M059J (cell line): Measurements from ENCODE around the gene LITAFD. TPM values are rescaled to one million over a fixed set of nuclear protein-coding genes. Genes with fewer than 3 reads are reported as not detected.

Experiments used
- DNase-seq: peaks from one replicate; pipeline ENCODE4 v3.0.0-alpha.2; 2012; ENCODE audit warnings: low read depth
- total RNA-seq: library from RNA; depleted of rRNA; stranded (reverse); fragments of >200 nt; shearing (Covaris generic); gene quantifications from 2 replicates; pipeline ENCODE4 v1.2.3, GENCODE V29; 2014; rRNA removed

The LITAFD gene
- total RNA-seq, 1 experiment from 2014 or later, result not detected

- DNase-seq, result no peak
Measured at GRCh38 chr16:8920645-8921346, 38.6 kb downstream of the LITAFD start.

DNA sequence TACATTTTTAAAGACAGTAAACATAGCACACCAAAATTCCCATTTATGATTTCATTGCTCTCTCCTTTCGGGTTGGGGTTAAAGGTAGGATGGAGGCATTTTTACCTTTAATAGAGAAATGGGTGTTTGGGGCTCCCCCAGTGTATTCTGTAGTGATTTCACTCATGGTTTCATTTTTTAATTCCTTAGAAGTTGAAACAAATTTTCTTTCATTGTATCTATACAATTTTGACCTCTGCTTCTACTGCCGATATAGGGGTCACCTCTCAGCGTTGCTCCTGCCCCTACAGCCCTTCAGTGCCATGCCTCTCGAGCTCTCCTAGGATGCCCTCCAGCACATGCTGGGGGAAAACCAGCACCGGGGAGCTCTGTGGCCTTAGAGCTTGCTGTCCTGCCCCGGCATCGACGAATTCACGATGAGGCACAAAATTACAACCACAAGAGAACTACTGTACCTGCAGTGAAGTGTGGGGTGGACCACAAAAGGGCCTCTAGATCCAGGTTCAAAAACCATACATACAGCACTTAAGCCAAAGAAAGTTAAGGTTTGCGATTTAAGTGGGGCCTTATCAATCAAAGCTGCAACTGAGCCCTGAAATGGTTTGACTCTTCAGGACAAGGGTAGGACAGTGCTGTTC lies 39.3 kb downstream of the LITAFD start:
- no peak for DNase-seq

GRCh38 chr16:8923199-8923598 lies 41.0 kb downstream of the LITAFD start:
- DNase-seq, result no peak

DNA sequence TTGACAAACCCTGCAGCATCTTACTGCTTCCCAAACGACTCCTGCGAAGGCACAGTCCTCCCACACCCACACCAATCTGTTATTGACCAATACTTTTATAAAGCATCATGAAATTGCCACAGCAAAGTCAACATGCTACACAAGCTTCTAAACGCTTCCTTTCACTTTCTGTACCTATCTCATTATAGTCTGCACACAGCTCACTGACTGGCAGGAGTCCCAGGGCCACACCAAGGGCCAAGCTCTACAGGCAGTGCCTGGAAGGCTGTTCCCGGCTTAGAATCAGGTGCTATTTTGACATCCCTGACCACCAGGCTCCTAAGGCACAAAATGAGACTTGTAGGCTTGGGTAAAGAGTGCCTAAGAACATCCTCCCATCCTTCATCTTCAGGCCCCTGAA lies 42.1 kb downstream of the LITAFD start:
- DNase-seq, result no peak

DNA sequence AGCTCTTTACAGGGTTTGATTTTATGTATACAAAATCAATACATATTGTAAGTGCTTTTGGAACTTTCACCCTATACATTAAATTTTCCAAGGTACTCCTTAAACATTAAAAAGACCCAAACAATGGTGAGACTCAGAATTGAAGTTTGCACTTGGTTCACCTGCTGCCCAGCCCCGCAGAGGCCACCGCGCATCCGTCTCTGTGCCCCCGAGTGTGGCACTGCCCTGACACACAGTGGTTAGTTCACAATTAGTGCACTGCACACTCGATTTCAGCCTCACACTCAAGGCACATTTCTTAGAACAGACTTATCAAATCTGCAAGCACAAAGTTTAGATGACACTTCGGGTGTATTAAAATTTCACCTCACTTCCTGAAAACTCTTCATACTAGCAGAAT lies 43.3 kb downstream of the LITAFD start:
- no peak for DNase-seq

DNA sequence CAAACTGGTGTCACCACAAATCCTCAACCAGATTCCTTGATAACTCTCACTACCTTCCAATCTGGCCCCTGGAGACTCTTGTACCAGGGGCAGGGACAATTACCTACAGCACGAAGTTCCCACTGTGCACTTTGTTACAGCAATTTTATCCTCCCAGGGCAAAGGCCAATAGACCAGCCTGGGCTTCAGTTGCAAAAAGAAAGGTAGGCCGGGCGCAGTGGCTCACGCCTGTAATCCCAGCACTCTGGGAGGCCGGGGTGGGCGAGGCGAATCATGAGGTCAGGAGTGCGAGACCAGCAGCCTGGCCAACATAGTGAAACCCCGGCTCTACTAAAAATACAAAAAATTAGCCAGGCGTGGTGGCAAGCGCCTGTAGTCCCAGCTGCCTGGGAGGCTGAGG lies 44.7 kb downstream of the LITAFD start:
- no peak for DNase-seq

DNA sequence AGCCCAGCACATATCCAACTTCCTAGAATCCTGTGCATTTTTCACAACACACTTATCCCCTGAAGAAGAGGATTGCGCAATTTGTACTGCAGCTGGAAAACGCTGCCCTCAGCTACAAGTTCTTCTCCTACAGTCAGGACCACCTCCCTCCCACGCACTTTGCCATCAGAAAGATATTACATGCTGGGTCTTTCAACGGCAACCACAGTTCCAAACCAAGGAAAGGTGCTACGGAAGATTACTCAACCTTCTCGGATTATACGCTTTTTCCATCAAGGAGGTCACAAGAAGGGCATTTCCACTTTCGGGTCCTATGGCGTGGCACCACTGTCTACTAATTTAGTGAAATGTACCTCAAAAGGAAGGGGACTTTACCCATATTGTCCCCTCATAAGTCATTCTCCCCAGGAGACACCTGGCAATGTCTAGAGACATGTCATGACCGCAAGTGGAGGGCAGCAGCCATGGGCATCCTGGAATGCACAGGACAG lies 46.4 kb downstream of the LITAFD start:
- DNase-seq, result no peak

GRCh38 chr16:8929086-8929748 lies 47.1 kb downstream of the LITAFD start:
- no peak for DNase-seq

DNA sequence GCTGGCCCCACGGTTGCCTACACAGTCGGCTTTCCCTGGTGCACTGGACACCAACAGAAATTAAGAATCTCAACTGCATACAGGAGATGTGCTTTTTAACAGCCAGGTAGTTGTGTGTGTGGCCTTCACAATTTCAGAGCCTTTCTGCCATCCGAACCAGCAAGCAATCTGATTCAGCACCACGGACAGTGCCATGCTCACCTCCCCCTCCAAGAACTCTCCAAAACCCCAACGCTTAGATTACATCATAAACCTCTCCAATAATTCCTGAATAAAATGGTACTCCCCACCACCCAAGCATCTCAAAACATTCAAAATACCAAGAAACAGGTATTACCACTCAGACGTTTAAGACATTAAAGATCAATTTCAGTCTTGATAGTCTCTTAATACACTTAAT lies 49.7 kb downstream of the LITAFD start:
- peak; percentile 24 for DNase-seq

GRCh38 chr16:8934601-8935000 lies 52.5 kb downstream of the LITAFD start:
- DNase-seq, result no peak

Other genes with a start within 250 kb of the LITAFD start
- gene ABAT, start 207.7 kb upstream of the LITAFD start, total RNA-seq, result 0.66 and 0.91 TPM in 2 replicates
- gene TMEM186, start 84.7 kb upstream of the LITAFD start, total RNA-seq, result 7.1 TPM in 2 replicates
- gene PMM2, start 84.5 kb upstream of the LITAFD start, total RNA-seq, result 42.7 and 61.0 TPM in 2 replicates
- gene CARHSP1, start 13.3 kb upstream of the LITAFD start, total RNA-seq, result 199 and 229 TPM in 2 replicates
- gene USP7, start 81.6 kb downstream of the LITAFD start, total RNA-seq, result 35.0 and 56.1 TPM in 2 replicates
- gene HAPSTR1, start 209.3 kb downstream of the LITAFD start, total RNA-seq, result 29.5 and 48.5 TPM in 2 replicates